Measurements from ENCODE around the gene ANKRD29. TPM values are rescaled to one million over a fixed set of nuclear protein-coding genes. Genes with fewer than 3 reads are reported as not detected.

Gene ANKRD29, protein sequence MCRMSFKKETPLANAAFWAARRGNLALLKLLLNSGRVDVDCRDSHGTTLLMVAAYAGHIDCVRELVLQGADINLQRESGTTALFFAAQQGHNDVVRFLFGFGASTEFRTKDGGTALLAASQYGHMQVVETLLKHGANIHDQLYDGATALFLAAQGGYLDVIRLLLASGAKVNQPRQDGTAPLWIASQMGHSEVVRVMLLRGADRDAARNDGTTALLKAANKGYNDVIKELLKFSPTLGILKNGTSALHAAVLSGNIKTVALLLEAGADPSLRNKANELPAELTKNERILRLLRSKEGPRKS
- total RNA-seq = 1.3 and 2.0 TPM in 2 replicates

GRCh38 chr18:23662309-23663263 is at the start of gene ANKRD29:
TSS of gene ANKRD29 (minus strand) at chr18:23662911. CDS start at chr18:23662730, 181 bp downstream.
- DNase-seq (ENCODE audit: low read depth in 2 of 2) = peak in 1 of 2 donors; percentile 40

DNA sequence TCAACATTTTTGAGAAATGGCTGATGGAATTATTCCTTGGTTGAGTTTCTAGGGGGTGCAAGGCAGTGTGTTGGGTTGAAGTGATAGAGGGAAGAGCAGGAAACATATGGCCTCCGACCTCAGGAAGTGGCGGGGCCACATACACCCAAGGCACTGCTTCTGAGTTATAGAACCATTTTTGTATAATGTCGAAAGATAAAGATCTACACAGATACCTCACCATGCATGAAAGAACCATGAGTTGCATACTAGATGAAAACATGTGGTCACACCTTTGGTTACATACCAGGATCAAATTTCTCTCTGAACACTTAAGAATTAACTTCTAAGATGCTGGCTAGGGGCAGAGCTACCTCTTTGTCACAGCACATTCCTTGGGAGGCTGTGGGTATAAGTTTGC is 49.7 kb upstream of the ANKRD29 start:
- no peak for DNase-seq (ENCODE audit: low read depth in 2 of 2)

DNA sequence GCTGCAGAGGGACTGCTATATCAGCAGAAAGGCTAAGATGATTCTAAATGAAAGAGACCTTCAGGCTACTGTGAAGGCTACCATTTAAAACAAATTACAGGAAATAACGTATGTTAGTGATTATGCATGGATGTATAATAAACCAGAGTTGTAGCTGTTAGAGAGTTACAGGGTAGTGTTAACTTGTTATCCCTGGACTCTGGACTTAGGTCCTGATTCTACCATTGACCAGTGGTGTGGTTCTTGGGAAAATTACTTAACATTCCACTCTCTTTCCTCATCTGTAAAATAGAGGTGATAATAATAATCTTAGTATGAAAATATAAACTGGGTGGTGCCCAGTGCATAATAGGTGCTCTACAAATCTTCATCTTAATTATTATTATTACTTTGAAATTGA is 48.7 kb upstream of the ANKRD29 start:
- DNase-seq (ENCODE audit: low read depth in 2 of 2) = no peak

GRCh38 chr18:23710946-23711345 is 48.2 kb upstream of the ANKRD29 start:
- DNase-seq (ENCODE audit: low read depth in 2 of 2) = no peak

DNA sequence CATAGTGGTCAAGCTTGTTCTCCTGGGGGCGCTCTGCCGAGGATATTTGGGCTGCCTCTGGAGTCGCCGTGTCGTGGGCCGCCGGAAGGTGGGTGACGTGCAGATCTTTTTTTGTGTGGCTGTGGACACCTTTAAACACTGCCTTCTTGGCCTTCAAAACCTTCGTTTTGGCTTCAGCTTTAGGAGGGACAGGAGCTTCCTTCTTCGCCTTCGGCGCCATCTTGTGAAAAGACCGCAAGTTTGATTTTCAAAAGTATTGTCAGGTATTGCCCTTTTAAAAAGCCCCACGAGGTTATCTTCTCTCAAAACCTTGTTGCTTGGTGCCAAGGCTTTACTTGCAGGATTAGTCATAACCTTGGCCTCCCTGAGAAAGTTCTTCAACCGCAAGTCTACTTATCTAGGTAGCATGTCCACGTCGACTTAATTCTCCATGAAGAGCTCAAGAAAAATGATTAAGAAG is 47.4 kb upstream of the ANKRD29 start:
- DNase-seq (ENCODE audit: low read depth in 2 of 2) = no peak

DNA sequence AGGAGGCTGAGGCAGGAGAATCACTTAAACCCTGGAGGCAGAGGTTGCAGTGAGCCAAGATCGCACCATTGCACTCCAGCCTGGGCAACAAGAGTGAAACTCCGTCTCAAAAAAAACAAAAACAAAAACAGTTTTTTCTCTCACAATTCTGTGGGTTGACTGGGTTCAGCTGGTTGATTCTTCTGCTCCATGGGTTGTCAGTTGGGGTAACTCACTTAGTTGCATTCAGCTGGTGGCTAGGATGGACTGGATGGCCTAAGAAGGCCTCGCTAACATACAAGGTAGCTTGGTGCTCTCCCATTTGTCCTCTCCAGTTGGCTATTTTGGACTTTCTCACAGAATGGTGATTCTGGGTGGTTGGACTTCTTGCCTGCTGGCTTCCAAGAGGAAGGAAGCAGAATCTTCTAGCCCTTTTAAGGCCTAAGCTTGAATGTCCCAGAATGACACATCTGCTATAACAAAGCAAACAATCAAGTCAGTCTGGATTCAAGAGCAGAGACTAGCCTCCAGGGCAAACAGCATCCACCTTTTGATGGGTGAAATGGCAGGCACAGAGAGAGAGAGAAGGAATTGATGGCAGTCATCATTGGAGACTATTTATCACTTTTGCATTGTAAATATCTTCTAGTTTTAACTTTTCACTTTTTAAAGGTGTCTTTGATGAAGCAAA is 44.4 kb upstream of the ANKRD29 start:
- no peak for DNase-seq (ENCODE audit: low read depth in 2 of 2)

- no peak for DNase-seq (ENCODE audit: low read depth in 2 of 2)
These were observed 42.1 kb upstream of the ANKRD29 start for GRCh38 chr18:23704806-23705205.

GRCh38 chr18:23703987-23704384 is 41.3 kb upstream of the ANKRD29 start:
- no peak for DNase-seq (ENCODE audit: low read depth in 2 of 2)

DNA sequence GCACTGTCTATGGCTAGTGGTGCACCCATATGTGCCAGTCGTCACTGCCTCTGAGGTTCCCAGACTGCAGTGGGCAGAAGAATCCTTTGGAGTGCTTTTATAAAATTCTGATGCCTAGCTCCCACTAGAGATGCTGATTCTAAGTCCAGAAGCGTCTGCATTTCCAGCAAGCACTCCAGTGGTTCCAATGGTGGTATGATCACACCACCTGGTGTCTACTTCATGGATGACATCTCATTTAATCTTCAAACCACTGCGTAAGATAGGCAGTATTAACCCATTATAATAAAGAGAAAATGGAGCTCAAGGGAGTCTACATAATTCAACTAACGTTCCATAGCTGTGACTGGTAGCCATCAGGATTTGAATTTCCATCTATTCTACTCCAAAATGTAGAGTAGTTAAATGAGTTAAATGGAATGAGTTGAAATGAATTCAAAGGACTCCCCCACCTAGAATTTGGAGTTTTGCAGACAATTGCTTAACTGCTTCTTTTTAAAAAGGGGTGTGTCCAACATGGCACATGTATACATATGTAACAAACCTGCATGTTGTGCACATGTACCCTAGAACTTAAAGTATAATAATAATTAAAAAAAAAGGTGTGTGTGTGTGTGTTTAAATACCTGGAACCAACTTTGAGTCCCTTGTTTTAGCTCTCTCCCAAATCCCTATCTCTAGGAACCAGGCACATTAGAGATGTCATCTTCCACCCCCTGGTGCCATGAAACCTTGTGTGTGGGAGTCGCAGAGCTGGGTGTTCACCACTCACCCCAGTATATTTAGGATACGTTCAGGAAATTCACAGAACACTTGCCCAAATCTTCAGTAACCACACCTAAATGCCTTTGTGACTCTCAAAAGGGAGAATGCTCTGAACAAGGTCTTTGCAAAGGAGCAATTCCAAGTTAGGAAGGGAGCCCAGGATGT is 40.6 kb upstream of the ANKRD29 start:
- DNase-seq (ENCODE audit: low read depth in 2 of 2) = peak; percentile 36 to 77

DNA sequence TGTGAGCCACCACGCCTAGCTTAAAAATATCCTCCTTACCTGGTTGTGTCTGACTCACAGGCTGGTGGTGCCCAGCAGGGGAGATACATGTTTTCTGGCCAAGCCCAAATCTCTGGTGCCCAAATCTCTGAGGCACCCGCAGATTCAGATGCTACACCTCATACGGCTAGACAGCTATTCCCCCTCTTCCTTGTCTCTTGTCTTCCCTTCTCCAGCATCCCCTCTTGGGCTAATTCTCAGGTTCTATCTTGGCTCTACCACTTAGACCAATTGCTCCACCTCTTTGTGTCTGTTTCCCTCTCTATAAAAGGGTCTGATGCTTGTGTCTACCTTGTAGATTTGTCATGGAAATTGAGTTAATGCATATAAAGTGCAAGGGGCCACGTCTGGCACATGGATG is 39.9 kb upstream of the ANKRD29 start:
- DNase-seq (ENCODE audit: low read depth in 2 of 2) = no peak

- no peak for DNase-seq (ENCODE audit: low read depth in 2 of 2)
These were observed 38.9 kb upstream of the ANKRD29 start for GRCh38 chr18:23701544-23702064.

GRCh38 chr18:23701017-23701416 is 38.3 kb upstream of the ANKRD29 start:
- no peak for DNase-seq (ENCODE audit: low read depth in 2 of 2)

DNA sequence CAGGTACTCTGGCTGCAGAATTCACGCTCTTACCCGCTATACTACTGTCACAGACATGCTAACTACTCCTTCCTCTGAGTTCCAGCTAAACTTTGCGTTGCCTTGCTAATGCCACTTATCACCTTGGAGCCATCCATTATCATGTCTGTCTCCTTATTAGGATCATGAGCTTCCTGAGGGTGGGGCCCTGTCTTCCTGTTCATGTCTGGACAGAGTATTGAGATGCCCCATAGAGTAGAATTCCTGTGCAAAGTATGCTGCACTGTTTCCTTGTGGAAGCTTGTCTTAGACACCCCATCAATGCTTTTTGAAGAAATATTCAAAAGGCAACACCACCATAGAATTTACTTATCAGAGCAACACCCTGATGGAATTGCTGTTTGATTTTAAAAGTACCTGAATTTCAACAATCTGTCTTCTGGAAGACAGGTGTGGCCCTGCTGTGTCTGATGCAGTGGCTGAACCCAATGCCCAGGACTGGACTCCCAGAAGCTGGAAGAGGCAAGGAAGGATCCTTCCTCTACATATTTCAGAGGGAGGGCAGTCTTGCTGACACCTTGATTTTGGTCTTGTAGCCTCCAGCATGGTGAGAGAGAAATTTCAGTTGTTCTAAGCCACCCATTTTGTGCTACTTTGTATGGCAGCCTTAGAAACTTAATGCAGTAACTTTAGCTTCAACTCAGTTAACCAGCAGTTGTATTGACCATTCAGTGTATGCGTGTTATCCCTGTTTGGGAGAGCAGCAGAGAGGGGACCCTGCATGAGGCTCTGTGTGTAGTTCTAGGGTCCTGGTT is 32.1 kb upstream of the ANKRD29 start:
- no peak for DNase-seq (ENCODE audit: low read depth in 2 of 2)

DNA sequence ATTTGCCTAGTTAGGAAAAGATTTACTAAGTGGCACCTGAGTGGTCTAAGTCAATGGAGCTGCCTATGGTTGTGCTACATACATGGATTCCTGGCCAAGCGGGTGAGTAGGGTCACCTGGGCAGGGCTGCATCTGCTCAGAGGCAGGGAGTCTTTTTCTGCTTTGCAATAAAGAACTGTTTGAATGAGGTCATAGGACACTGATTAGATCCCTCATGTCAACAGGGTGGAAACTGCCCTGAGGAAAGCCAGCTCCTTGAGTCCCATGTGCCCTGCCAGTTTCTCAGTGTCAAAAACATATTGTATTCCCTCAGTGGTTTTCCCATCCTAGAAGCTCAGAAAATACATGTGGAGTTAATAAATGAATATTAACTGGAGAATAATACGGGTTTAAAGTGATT is 31.1 kb upstream of the ANKRD29 start:
- DNase-seq (ENCODE audit: low read depth in 2 of 2) = no peak

DNA sequence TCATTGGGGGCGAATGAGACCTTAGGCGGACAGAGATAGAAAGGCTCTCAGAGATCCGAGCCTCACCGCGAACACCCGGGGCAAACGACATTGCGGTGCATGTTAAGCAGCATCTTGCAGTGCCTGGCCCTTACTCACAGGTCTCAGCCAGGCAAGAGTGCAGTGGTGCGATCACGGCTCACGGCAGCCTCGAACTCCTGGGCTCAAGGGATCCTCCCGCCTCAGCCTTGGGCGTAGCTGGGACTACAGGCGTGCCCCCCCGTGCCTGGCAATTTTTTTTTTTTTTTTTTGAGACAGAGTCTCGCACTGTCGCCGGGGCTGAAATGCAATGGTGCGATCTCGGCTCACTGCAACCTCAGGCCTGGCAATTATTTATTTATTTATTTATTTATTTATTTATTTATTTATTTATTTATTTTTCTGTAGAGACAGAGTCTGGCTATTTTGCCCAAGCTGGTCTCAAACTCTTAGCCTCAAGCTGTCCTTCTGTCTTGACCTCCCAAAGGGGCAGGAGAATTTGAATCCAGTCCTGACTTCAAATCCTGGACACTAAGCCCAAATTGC is 27.9 kb upstream of the ANKRD29 start:
- no peak for DNase-seq (ENCODE audit: low read depth in 2 of 2)

- peak in 1 of 2 donors; percentile 9 for DNase-seq (ENCODE audit: low read depth in 2 of 2)
These were observed 27.1 kb upstream of the ANKRD29 start for GRCh38 chr18:23689616-23690504.

DNA sequence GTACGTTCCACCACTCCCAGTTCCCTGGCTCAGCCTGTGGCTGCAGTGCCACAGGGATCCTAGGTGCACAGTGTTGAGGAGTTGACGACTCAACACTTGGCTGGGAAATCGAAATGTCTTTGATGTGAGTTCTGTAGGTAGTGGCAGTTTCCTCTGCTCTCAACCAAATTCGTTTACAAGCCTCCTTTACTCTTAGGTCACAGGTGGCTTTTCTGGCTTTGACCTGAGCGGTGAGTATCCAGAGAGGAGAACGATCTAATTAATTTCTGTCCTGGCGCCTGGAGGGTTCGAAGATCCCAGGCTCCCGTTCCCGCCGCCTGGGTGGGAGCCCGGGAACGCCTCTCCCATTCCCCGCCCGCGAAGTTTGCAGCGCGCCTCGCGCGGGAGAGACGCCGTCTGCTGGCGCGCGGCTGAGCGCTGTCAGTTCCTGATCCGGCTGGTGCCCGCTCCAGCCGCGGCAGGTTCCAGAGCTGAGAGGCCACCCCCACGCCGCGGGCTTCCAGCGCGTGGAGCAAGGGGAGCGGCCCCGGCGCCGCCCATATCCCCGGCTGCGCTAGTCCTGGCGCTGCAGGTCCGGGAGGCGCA is 26.4 kb upstream of the ANKRD29 start, which contains the start of gene LAMA3:
LAMA3 (plus strand) TSS at position 423 of the 585 bp plus-strand sequence. CDS start 231 bp downstream, outside the sequence.
- peak in 1 of 2 donors; percentile 68 for DNase-seq (ENCODE audit: low read depth in 2 of 2)

DNA sequence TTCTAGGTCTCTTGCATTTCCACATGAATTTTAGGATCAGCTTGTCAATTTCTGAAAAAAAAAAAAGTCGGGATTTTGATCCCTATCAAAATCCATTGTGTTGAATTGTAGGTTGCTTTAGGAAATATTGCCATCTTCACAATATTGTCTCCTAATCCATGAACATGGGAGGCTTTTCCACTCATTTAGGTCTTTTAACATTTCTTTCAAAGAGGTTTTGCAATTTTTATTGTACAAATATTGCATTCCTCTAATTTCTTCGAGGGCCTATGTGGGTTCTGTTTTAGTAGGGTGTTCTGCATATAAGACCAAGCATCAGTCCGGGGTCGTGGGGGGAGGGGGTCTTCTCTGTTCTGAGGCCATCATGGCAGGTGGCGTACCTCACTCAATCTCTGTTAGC is 25.8 kb upstream of the ANKRD29 start:
- DNase-seq (ENCODE audit: low read depth in 2 of 2) = no peak

Measured in dermis microvascular lymphatic vessel endothelial cell (primary cell).